GM10266 (cell line): ENCODE data around the gene ABCB8.

Experiments
- DNase-seq: peaks from one replicate; pipeline ENCODE4 v3.0.0; 2012; ENCODE audit errors: extremely low spot score
- TF ChIP-seq, protein P1 (sequence below): IDR thresholded peaks from 2 replicates; pipeline ENCODE4 v1.5.1; 2012; ENCODE audit warnings: mild to moderate bottlenecking, low read depth; ENCODE audit not compliant: control insufficient read depth, insufficient read depth; ENCODE audit errors: missing control alignments

ABCB8 gene

DNA sequence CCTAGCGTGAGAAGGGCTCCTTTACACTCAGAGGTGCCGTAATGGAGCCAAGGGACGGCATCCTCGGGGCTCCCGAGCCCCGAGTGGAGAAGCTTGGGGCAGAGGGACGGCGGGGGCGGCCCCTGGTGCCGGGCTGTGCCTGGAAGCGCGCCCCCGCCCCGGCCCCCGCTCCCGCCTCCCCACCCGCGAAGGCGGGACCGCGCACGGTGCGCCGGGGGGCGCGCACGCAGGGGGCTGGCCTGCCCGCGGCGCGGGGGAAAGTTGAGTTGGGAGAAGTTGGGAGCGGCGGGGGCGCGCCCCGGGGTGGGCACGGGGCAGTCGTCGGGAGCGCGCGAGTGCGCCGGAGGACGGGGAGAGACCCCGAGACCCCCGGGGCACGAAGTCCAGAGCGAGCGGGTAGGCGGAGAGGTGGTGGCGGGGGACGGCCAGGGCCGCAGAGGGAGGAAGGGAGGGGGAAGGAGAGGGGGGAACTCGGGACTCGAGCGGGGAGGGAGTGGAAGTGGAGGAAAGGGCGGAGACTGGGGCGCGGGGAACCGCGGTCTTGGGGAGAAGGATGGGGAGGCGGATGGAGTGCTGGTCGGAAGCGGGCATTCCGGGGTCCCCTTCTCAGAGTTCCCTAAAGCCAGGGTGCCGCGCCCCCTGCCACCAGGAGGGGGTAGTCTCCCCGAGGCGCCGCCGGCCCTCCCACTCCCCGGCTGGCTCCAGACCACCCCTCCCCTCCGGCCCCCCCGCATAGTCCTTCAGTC is 31.3 kb downstream of the ABCB8 start, which contains the start of gene SLC4A2:
Gene SLC4A2, plus strand, starts transcription at position 223 of the 746 bp plus-strand sequence. CDS start 2,399 bp downstream, outside the sequence.
- DNase-seq, result peak; percentile 93
- TF ChIP-seq, protein P1, sequence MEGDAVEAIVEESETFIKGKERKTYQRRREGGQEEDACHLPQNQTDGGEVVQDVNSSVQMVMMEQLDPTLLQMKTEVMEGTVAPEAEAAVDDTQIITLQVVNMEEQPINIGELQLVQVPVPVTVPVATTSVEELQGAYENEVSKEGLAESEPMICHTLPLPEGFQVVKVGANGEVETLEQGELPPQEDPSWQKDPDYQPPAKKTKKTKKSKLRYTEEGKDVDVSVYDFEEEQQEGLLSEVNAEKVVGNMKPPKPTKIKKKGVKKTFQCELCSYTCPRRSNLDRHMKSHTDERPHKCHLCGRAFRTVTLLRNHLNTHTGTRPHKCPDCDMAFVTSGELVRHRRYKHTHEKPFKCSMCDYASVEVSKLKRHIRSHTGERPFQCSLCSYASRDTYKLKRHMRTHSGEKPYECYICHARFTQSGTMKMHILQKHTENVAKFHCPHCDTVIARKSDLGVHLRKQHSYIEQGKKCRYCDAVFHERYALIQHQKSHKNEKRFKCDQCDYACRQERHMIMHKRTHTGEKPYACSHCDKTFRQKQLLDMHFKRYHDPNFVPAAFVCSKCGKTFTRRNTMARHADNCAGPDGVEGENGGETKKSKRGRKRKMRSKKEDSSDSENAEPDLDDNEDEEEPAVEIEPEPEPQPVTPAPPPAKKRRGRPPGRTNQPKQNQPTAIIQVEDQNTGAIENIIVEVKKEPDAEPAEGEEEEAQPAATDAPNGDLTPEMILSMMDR, result peak; percentile 48

DNA sequence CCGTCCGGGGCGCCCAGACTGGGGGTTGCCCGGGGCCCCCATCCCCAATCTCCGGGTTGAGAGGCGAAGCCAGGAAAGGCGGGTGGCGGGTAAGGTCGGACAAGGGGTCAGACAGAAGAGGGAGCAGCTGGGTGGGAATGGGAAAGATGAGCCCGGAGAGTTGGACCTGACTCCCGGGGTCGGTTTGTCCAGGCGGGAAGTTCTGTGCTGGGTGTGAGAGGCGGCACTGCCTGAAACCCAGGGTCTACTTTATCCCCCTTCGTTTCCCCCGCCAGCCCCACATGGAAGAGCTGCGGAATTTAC is 31.8 kb downstream of the ABCB8 start:
- no peak for DNase-seq
- TF ChIP-seq, protein P1, result no peak

DNA sequence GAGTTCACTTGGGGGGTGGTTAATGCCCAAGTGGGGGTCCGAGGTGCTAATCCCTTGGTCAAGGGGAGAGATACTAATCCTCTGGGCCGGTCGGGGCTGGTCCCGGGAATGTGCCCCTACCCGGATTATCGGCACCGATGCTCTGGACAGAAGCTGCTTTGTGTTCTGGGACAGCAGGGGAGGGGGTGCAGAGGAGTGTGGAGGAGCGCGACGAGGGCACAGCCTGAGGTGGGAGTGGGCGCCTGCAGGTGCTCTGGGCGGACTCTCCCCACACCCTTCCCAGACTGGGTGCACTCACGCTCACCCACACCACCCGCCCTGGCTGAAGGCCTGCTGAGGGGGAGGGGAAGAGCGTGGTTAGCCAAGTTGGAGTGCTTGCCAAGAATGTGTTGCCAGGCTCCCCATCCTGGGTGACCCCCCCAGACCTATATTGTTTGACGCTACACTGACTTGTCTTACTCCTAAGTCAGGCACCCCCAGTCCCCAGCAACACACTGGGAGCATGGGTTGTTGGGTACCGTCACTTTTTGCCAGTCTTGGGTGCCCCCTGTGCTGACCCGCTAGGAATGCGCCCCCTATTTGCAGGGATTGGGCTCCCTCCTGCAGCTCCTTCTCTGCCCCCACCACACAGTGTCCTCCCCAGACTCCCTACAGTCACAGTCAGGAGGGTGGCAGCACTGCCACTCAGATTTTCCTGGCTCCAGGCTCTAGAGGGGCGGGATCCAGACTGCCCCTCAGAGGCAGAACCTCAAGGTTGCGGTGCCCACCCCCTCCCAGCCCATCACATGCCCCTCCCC is 32.4 kb downstream of the ABCB8 start:
- no peak for DNase-seq
- TF ChIP-seq, protein P1, result peak; percentile 14

DNA sequence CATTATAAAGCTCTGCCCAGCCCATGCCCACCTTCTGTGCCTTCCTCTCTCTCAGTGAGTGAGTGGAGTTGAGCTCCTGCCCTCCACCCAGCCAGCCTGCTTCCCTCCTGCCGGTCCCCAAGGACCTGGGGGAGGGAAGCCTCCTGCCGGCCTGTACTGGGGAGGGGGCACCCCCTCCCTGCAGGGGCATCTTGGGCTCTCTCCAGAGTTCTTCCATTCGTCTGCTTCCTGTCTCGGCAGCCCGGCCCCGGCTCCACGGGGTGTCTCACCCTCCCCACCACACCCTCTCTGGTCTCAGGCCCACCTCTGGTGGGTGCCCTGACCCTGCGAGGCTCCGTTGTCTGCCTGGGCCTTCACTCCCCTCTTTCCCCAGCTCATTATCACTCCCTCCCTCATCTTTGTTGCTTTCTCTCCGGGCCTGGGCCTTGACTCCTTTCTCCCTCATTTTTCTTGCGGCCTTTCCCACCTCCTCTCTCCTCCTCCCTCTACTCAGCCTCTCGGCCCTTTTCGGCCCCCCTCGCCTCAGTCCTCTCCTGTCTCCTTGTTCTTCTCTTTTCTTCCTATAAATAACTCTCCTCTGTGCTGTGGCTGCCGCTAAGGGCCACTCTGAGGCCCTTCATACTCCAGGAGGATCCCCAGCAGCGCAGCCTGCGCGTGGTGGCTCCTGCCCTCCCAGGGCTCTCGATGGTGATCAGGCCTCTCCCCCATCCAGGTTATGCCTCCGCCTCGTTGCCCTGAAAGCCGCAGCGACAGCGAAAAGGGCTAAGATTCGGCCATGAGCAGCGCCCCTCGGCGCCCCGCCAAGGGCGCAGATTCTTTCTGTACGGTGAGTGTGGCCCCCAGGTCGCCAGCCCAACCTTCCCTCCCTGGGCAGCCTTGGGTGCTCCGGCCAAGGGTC is 33.2 kb downstream of the ABCB8 start:
- no peak for DNase-seq
- TF ChIP-seq, protein P1, result no peak

GRCh38 chr7:151062111-151062398 is 33.8 kb downstream of the ABCB8 start:
- TF ChIP-seq, protein P1, result no peak
- DNase-seq, result no peak

DNA sequence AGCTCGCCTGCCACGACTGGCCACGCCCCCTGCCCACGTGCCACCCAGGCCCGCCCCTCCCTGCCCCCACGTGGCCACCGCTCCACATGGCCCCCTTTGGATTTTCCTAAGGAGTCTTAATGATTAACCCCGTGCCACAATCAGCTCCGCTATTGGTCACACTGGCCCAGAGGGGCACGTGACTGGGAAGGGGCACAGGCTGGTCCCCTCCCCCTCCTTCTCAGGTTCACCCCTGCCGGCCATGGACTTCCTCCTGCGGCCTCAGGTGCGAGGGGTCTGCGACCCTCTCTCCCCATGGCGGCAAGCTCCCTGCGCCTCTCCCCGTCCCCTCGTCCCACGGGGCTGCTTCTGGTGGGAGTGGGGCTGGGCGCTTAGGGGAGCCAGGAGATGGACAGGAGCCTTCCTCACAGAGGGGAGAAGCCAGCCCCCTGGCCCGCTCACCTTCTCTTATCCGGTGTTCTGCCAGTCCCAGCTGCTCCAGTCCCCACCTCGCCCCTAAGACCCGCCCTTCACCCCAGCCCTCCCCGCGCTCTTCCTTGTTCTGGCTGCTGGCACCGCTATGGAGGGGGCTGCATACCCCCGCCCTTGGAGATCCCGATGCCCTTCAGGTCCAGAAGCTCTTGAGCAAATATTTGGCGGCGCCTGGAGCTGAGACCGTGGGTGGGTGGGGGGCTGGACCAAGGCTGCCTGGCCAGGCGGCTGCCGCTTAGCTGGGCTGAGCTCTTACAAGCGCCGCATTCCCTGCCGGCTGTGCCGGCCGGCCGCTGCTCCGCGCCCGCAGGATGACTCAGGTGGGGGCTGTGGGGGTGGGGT is 34.4 kb downstream of the ABCB8 start:
- DNase-seq, result no peak
- TF ChIP-seq, protein P1, result no peak
